Stimulated activated CD8-positive, alpha-beta memory T cell treated with anti-CD3 and anti-CD28 coated beads, Interleukin-7, amount 100 ng/mL, for 24 hours (primary cell): ENCODE results near the gene KRT84.

Experiments used
- DNase-seq: peaks from one replicate; pipeline ENCODE4 v3.0.0-alpha.2; 2020; ENCODE audit warnings: low read depth

KRT84 gene

DNA sequence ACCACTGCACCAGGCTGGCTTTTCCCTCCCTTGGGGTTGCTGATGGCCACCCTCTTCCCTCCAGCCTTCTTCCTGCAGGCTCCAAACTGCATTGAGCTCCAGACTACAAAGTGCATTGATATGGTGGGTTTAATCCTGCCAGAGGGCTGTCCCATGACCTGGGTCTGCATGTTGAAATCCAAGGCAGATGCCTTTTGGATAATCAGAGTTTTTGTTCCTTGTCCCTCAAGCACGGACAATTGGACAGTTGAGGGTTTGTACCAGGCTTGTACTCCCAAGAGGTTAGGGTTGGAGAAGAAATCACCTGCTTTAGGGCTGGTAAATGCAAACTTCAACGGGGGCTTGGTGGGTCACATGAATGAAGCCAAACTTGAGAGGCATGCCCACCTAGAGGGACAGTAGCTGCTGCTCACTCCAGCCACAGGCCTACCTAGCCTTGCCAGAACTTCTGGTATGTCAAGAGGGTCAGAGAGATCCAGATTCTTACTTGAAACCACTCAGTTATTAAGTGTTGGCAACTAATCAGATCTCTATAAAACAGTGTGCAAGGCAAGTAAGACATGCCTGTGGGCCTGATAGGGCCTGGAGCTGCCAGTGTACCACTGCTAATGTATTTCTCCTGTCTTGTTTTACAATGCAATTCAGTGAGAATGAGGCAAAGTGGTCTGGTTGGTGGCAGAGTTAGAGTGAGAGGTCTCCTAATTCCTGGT lies 42.5 kb downstream of the KRT84 start:
- no peak for DNase-seq

DNA sequence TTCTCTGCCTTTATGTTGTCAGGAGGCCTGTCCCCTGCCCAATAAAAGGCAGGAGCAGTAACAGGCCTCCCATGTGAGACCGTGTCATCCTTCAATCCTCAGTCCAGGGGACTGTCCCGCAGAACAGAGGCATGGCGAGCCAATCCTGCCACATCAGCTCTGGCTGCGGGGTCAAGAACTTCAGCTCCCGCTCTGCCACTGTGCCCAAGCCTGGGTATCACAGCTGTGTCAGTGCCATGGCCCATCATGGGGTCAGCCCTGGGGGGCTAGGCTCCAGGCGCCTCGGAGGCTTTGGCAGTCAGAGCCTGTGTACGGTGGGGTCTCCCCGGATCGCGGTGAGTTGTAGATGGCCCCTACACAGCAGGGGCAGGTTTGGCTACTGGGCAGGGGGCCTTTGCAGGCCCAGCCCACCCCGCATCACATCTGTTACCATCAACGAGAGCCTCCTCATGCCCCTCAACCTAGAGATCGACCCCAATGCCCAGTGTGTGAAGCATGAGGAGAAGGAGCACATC lies 44.3 kb downstream of the KRT84 start:
- no peak for DNase-seq

DNA sequence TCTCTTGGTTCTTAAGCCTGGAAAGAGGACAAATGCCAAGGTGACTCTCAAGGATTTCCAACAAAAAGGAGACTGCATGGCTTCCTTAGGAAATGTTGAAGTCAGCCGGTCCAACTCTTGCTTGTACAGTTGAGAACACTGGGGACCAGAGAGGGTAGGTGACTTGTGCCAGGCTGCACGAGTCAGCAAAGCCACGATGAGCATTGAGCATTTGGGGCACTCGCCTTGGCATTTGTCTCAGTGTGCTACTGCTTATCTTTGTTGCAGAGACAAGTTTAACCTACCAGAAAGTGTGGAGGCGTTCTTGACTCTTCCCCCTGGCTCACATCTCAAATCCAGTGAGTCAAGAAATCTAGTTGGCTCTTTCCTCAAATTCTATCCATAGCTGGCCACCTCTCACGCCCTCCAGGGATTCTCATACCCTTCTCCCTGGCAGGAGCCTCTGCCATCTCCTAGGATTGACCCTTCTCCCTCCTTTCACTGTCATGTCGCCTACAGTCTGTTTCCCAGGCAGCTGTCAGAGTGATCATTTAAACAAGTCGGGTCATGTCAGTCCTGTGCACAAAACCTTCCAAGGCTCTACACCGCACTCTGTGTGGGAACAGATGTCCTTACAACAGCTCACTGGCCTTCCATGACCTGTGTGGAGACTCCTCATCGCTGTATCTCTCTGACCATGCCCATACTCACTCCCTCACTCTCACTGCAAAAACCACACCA lies 47.1 kb downstream of the KRT84 start:
- no peak for DNase-seq

DNA sequence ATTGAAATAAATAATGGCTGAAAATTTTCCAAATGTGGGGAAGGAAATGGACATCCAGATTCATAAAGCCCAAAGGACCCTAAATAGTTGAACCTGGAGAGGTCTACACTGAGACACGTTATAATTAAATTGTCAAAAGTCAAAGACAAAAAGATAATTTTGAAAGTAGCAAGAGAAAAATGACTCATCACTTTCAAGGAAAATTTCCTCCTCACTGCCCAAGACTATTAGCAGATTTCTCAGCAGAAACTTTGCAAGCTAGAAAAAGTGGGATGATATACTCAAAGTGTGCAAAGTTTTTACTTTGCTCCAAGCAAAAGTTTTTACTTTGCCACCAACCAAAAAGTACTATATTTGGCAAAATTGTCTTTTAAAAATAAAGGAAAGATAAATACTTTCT lies 48.4 kb downstream of the KRT84 start:
- DNase-seq: no peak

DNA sequence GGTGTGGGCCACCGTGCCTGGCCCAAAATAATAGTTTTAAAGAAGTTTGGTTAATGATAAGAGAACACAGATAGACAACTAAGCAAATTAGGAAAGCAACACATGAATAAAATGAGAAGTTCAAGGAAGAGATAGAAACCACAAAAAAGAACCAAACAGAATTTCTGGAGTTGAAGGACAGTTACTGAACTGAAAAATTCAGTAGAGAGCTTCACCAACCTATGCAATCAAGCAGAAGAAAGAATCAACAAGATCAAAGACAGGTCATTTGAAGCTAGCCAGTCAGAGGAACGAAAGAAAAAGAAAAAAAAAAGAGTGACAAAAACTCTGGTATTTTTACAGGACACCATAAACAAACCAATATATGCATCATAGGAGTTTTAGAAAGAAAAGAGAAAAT lies 48.8 kb downstream of the KRT84 start:
- no peak for DNase-seq

DNA sequence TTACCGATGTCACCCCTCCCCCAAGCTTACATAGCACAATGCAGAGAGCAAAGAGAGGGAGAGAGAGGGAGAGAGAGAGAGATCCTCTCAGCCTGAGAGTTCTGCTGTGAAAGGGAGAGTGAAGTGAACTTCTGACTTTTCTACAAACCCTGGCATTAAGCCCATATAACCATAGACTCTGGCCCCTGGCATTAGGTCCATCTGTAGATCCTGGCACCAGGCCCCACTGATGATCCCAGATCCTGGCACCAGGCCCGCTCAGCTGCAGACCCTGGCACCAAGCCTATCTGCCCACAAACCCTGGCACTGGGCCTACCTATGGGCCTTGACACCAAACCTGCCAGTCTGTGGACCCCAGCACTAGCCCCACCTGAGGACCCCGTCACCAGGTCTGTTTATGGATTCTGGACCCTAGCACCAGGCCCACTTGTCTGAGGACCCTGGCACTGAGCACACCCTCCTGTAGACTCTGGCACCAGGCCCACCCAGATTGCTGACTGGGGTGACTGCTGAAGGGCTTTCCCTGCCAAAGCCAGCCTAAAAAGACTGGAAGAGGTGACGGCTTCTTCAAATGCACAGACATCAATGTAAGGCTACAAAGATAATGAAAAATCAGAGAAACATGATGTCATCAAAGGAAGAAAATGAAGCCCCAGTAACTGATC lies 49.7 kb downstream of the KRT84 start:
- DNase-seq: no peak

DNA sequence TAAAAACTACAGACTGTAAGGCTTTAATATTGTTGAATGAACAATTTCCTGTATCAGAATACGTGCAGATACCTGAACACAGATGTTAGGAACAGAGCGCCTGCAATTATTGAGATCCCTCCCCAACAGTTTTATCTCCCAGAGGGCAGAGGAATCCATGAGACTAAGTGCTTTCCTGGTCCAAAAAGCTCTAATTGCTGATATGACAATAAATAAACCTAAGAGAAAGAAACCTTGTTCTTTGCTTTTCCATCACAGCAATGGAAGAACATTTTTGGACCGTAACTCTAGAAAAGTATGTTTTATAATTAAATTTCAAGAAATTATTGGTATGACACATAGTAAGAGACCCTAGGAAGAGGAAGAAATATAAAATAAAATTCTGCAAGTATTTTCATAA lies 51.3 kb downstream of the KRT84 start:
- no peak for DNase-seq

DNA sequence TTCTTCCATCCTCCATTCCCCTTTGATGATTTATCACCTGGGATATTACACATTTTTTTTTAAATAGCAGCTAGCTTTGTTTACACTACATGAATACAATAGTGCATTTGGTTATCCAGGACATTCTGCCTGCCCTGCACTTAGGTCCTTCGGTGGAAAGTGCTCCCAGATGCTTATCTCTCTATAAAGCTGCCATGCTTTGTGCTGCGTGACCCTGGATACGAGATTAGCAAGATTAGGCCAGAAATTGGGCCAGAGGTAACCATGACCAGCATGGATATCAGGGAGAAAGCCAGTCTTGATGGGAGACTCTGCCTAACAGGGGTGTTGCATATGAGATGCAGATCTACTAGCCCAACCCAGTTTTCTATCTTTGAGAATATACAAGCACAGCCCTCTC lies 52.1 kb downstream of the KRT84 start:
- no peak for DNase-seq

DNA sequence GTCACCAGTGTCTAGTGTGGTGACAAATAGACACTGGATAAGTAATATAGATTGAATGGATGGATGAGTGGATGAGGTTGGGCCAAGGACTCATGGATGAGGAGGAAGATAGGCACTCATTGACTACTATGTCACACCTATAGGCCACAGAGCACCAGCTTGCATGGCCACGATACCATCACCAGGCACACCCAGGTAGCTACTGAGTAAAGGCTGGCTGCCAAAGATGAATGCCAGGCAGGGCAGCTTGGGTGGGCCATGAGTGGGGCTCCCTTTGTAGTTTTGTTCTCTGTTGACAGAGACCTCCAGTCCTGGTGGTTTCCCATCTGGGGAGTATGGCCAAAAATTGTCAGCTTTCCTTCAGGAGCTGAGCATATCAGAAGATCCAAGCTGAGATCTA lies 53.1 kb downstream of the KRT84 start:
- no peak for DNase-seq

DNA sequence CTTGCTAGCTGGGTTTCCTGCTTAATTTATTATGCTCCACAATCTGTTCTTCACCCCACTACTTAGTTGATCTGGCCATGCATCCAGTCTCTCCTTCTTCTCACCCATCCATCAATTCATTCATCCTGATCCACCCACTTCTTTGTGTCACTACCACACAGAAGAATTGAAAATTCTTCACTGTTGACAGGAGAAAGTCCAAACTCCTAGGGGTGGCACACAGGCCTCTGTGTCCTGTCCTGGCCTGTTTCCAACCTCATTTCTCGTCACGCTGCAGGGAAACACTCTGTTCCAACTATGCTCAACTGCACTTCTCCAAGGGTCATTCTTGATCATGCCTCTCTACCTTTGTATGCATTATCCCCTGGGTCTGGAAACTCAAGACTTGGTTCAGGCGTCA lies 53.6 kb downstream of the KRT84 start:
- DNase-seq: no peak

DNA sequence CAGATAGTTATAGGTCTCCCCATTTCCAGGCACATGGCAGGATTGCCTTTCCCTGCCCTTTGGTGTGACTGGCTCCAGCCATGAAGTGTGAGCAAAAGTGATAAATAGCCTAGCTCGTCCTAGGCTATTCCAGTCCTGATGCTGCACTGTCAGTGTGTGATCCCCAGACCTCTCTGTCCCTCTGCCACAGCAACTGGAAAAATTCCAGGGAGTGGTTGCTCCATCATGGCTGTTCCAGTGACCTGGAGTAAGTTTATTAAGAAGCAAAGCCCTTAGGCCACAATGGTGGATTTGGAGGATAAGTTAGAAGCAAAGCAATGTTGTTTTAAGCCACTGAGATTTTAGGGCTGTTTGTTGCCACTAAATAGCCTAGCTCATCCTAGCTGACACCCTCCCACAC lies 54.4 kb downstream of the KRT84 start:
- DNase-seq: no peak

DNA sequence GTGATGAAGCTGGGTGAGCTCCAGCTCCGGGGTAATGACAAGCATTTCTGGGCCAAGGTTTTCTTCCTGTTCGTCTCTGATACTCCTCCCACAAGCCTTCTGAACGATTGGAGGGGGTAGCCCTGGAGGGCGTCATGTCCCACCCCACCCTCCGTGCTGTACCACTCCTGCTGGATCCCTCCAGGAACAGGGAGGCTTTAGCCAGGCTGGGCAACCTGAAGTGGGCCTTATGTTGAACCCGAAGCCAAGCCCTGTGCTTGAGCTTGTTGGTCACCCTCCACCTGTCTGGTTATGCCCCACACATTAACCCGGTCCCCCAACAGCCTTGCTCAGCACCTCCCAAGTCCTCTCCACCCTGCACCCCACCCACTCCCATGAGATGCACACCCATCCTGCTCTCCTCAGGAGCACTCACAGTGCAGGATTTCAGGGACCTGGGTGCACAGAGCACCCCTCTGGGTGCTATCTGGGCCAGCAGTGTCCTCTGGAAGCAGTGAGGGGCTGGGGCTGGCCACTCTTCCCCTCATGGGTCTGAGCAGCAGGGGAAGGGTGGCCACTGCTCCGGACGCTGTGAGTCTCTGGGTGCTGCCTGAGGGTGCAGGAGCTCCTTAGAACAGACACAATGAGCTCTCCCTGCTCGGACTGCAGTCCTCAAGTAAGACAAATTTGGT lies 57.5 kb downstream of the KRT84 start:
- DNase-seq: no peak
